Measurements from ENCODE around the gene DIS3L2.
"Not testable (repeated sequence)": the region's sequence is repeated elsewhere in the genome, so short reads cannot be mapped to it uniquely, and the experiment has no call there.

Gene DIS3L2

GRCh38 chr2:232321156-232321816, 359.8 kb downstream of the DIS3L2 start:
- peak; percentile 44 for DNase-seq (ENCODE audit: low spot score)

DNA sequence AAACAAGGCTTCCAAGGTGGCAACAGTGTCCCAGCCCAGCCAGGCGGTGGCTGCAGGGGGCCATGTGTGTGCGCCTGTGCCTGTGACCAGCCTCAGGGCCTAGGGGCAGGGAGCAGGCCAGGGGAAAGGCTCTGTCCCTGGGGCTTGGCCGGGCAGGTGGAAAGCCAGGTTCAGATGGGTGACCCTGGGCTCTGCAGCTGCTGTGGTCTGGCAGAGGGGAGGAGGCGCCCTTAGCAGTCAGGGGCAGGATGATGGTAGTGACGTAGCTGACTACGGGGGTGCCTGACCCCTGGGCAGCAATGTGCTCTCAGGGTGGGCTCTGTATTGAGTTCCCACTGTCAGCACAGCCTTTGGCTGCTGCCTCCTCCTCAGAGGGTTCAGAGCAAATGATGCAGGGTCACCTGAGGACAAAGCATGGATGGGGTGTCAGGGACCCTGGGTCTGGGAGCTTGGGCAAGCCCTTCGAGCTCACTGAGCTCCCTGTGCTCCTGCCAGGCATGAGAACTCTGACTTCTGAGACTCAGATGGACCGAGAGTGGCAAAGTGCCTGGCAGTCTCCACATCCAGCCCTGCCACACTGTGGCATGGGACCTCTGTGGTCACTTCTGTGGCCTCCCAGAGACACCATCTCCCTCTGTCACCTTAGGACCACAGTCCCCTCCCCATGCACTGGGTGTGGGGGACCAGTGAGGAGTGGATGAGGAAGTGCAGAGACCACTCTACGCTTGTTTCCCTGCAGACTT, 360.5 kb downstream of the DIS3L2 start:
- DNase-seq (ENCODE audit: low spot score): no peak

DNA sequence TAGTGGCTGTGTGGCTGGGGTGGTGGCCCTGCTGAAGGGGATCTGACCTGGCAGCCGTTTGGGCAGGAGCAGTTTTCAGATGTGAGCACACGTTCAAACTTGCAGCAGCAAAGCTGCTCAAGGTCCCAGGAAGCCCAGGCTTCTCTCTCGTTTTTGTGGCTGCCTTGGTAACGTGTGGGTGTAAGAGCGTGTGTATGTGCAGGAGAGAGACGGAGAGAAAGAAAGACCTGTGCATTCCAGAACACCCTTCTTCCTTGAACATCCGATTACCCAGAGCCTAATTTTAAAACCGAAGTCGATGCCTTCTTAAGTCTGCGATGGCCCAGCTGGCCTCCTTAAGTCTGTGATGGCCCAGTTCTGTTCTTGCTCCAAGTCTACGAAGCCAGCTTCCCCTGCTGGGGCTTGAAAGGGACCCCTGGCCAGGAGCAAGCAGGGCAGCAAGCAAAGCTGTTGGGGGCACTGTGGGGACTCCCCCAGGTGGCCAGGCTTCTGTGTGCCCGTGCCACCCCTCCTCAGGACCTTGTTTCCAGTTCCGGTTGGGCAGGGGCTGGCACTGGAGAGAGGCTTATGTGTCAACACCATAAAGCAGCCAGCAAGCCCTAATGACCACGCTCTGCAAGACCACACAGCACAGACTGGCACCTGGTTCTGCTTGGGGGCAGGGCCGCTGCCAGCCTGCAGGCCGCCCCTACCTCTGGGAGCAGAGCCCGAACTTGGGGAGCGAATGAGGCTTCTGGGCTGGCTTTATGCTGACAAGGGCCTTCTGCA, 361.2 kb downstream of the DIS3L2 start:
- DNase-seq (ENCODE audit: low spot score): no peak

DNA sequence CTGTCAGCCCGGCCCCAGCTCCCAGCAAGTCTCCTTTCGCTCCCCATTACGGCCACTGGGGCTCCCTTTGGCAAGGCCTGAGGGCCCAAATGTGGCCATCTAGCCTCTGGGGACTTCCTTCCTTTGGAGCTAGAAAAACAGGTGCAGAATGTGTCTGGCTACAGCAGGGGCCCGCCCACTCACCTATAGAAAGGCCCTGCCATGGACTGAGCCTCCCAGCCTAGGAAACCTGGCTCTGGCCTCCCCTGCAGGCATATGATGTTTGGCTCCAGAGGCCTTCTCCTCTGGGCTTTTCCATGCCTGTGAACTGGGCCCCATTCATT, 361.8 kb downstream of the DIS3L2 start:
- DNase-seq (ENCODE audit: low spot score): no peak

DNA sequence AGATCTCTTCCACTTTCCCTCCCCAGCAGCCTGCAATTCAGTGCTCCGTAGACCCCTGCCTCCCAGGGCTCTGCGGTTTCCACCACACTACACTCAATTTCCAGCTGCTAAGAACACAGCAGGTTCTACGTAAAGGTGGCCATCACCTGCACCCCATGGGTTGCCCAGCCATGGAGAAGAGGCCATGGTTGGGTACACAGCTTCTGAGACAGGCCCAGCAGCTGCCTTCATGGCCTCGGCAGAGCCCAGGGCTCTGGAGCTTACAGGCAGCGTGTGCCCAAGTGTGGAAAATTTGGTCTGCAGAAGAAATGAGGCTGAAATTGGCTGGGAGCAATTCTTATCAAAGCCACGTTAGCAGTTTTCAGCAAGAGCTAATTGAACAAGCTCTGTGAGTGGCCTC, 362.5 kb downstream of the DIS3L2 start:
- not testable (repeated sequence) for DNase-seq (ENCODE audit: low spot score)

DNA sequence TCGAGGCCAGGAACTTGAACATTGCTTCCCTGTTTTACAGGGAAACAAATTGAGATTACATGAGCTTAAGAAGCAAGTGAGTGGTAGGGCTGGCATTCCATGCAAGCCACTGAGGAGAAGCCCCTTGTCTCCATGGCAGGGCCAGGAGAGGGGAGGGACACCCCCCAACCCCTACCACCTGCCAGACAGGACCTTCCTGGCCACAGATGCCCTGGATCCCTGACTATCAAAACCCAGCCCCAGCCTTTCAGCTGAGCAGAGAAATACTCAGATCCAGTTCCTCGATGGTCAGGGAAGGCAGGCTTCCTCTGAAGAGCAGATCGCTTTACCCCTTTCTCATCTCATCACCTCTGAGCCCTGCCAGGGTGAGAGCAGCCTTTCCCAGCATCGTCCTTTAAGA, 363.3 kb downstream of the DIS3L2 start:
- no peak for DNase-seq (ENCODE audit: low spot score)

GRCh38 chr2:232325324-232326273, 364.1 kb downstream of the DIS3L2 start:
- peak; percentile 50 for DNase-seq (ENCODE audit: low spot score)

- DNase-seq (ENCODE audit: low spot score): not testable (repeated sequence)
Observed at GRCh38 chr2:232326274-232327104, 365.0 kb downstream of the DIS3L2 start.

DNA sequence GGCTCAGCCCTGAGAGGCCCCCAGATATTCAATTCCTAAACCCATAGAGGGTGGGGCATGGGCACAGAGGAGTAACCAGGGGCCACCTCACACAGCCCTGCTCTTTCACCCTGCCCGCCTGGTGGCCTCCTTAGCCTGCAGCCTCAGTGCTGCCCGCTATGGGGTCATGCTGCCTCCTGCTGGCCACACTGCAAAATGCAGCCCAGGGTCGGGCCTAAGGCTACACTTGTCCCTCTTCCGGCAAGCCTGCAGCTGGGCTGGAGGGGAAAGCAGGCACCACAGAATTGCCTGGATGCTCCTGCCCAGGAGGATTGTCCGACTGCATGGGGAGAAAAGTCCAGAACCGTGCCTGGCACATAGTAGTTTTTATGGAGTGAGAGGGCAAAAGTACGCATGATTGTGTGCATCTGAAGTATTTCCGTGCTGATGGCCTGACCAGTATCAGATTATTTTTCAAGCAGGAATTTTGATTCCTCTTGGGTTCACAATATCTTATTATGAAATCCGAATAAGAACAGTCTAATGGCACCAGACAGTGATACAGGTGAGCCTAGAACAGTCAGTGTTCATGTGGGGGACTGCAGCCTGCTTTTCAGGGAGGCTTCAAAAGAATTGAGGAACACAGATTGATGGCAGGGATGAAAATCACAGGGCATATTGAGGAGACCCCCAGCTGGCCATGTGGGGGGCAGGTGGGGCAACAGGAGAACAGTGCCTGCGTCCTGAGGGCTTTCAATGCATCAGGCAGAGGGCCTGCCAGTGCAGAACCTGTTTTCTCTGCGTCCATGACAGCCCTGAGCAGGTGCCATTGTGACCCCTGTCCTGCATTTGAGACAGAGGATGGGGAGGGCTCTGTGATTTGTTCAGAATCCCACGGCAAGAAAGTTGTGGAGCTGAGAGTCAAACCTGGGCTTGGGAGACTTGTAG, 365.9 kb downstream of the DIS3L2 start:
- peak; percentile 83 for DNase-seq (ENCODE audit: low spot score)

DNA sequence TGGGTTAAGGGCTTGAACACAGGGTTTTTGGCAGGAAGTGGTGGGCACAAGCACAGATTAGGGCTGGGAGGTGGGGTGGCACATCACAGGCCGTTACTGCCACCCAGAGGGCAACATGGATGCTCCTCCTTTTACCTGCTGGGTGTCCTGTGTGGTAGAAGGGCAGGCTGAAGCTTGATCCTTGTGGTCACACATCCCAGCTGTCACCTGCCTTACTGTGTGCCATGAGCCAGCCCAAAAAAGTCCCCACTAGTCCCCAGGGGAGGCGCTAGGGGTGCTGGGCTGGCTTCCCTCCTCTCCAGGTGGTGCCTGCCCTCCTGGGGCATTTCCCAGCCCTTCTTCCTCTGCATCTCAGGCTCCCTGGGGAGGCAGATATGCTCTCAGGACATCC, 366.5 kb downstream of the DIS3L2 start:
- DNase-seq (ENCODE audit: low spot score): no peak

GRCh38 chr2:232328516-232329460, 367.3 kb downstream of the DIS3L2 start:
- DNase-seq (ENCODE audit: low spot score): no peak

DNA sequence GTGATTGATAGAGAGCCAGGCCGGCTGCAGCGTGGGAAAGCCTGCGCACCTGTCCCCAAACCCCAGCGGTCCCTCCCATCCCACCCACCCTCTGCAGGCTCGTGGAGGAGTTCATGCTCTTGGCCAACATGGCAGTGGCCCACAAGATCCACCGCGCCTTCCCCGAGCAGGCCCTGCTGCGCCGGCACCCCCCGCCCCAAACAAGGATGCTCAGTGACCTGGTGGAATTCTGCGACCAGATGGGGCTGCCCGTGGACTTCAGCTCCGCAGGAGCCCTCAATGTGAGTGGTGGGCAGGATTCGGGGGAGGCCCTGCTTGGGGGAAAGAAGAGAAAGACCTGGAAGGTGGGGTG, 368.2 kb downstream of the DIS3L2 start:
- no peak for DNase-seq (ENCODE audit: low spot score)

GRCh38 chr2:232330068-232330999, 368.8 kb downstream of the DIS3L2 start:
- DNase-seq (ENCODE audit: low spot score): no peak

DNA sequence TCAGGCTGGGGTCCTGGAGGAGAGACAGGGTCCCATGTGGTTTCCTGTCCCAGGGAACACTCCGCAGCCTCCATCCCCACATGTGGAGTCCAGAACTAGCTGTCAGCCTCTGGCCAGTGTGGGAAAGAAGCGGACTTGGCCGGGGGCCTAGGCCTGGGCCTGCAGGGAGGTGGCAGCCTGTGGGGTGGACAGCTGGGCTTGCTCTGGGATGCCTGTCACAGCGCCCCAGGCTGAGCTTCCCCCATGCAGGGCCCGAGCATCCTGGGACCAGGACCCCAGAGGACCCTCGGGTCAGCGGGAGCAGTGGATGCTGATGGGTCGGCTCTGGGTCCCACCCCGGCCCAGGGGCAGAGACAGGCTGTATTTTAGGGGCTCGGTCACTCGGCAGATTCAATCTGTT, 369.5 kb downstream of the DIS3L2 start:
- not testable (repeated sequence) for DNase-seq (ENCODE audit: low spot score)

DNA sequence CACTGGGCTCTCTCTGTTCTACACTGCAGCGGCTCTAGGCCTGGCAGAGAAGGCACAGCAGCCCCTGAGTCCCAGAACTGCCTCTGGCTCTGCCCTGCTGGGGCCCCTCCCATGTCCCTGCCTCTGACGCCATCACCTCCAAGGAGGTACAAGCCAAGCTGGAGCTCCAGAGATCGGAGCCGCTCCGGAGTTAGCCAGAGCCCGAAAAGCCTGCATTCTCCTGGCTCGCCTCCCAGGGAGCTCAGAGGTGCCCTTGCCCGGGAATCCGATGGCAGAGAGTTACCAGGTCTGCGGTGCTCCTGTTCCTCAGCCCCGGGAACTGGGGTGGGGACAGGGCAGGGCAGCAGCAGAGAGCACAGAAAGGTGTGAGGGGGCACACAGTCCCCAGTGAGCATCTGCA, 370.1 kb downstream of the DIS3L2 start:
- not testable (repeated sequence) for DNase-seq (ENCODE audit: low spot score)

GRCh38 chr2:232332244-232332939, 370.9 kb downstream of the DIS3L2 start:
- not testable (repeated sequence) for DNase-seq (ENCODE audit: low spot score)

DNA sequence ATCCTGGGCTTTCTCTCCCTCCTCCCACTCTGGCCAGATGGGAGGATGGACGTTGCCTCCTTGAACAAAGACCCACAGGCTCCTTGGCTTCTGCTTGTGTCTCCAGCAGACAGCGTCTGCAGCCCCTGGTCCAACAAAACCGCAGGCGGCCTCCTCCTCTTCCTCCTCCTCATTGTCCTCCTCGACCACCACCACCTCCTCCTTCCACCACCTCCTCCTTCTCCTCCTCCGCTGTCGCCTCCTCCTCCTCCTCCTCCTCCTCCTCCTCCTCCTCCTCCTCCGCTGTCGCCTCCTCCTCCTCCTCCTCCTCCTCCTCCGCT, 371.4 kb downstream of the DIS3L2 start:
- no peak for DNase-seq (ENCODE audit: low spot score)
